H1 (cell line): Measurements from ENCODE around the gene UBE2Q2. TPM values are rescaled to one million over a fixed set of nuclear protein-coding genes. Genes with fewer than 3 reads are reported as not detected.

ENCODE experiments used
- CTCF ChIA-PET: fragments of 300-600 bp; sonication (Branson Sonifier 250); formaldehyde crosslinking; loops from one replicate; lab custom pipeline; 2021; ENCODE audit not compliant: partially characterized antibody; lab: Charles Lee
- POLR2A ChIA-PET: fragments of 300-600 bp; sonication (Branson Sonifier 250); formaldehyde crosslinking; loops from one replicate; lab custom pipeline; 2021; ENCODE audit warnings: inconsistent platforms; ENCODE audit not compliant: partially characterized antibody; lab: Charles Lee
- DNase-seq, 2 experiments: peaks; one replicate each; pipeline versions ENCODE4 v3.0.0 to v3.0.0-alpha.2; 2010 to 2022; ENCODE audit warnings: low spot score in 2 of 2, low read depth in 1 of 2, mixed read lengths in 1 of 2
- FAIRE-seq: peaks from 2 replicates; lab custom pipeline; 2011; peaks lifted over from hg19 to GRCh38; lab: Jason Lieb, UNC
- H2AFZ ChIP-seq: 2 replicates; pipeline ENCODE4 v1.8.1; 2012; ENCODE audit warnings: low read length, inconsistent platforms
- H2AK5ac ChIP-seq: 2 replicates; pipeline ENCODE4 v1.6.1; 2013; ENCODE audit warnings: low read depth, low read length
- H2BK120ac ChIP-seq: replicated peaks from 2 replicates; pipeline ENCODE3; 2013; ENCODE audit warnings: low read depth, low read length, inconsistent platforms
- H2BK12ac ChIP-seq: 2 replicates; pipeline ENCODE4 v1.6.1; 2013; ENCODE audit warnings: low read depth, low read length
- H2BK15ac ChIP-seq: 2 replicates; pipeline ENCODE4 v1.6.1; 2013; ENCODE audit warnings: low read length
- H2BK20ac ChIP-seq: 2 replicates; pipeline ENCODE4 v1.6.1; 2013; ENCODE audit warnings: low read length
- H2BK5ac ChIP-seq: 2 replicates; pipeline ENCODE4 v1.6.1; 2013; ENCODE audit warnings: low read depth, low read length
- H3K14ac ChIP-seq: 2 replicates; pipeline ENCODE4 v1.6.1; 2013; ENCODE audit warnings: inconsistent platforms; ENCODE audit not compliant: insufficient read length
- H3K18ac ChIP-seq: 2 replicates; pipeline ENCODE4 v1.6.1; 2013; ENCODE audit warnings: low read length; ENCODE audit errors: extremely low read depth
- H3K23ac ChIP-seq: 2 replicates; pipeline ENCODE4 v1.6.1; 2013; ENCODE audit warnings: inconsistent platforms; ENCODE audit not compliant: insufficient read length
- H3K23me2 ChIP-seq: 2 replicates; pipeline ENCODE4 v1.6.1; 2013; ENCODE audit warnings: low read depth, low read length
- H3K27ac ChIP-seq: 2 replicates; pipeline ENCODE4 v1.6.1; 2011; ENCODE audit warnings: low read depth, low read length, inconsistent platforms
- H3K27me3 ChIP-seq, 4 experiments: replicated peaks in 1 of 4; 1 replicate in 1 of 4; 2 replicates in 3 of 4; pipeline versions ENCODE4 v1.6.1 to v1.8.1; 2011 to 2013; ENCODE audit warnings: low read length in 3 of 4, mild to moderate bottlenecking in 3 of 4, inconsistent platforms in 2 of 4, mixed read lengths in 2 of 4, moderate library complexity in 1 of 4; ENCODE audit not compliant: control insufficient read depth in 3 of 4, insufficient read depth in 3 of 4; ENCODE audit errors: extremely low read depth in 1 of 4
- H3K36me3 ChIP-seq, 4 experiments: 2 replicates each; pipeline versions ENCODE4 v1.6.1 to v1.8.1; 2011 to 2013; ENCODE audit warnings: mild to moderate bottlenecking in 4 of 4, low read length in 3 of 4, moderate library complexity in 2 of 4, control low read depth in 1 of 4, inconsistent platforms in 1 of 4; ENCODE audit not compliant: insufficient read depth in 4 of 4, control insufficient read depth in 2 of 4
- H3K4ac ChIP-seq: replicated peaks from 2 replicates; pipeline ENCODE3; 2013; ENCODE audit warnings: low read length, low read depth, mixed read lengths, inconsistent platforms; ENCODE audit not compliant: insufficient read length
- H3K4me1 ChIP-seq, 4 experiments: replicated peaks in 1 of 4; 1 replicate in 1 of 4; 2 replicates in 3 of 4; pipeline versions ENCODE4 v1.6.1 to v1.8.1; 2011 to 2013; ENCODE audit warnings: low read length in 3 of 4, inconsistent platforms in 2 of 4, mixed read lengths in 1 of 4; ENCODE audit not compliant: insufficient read depth in 4 of 4, control insufficient read depth in 3 of 4
- H3K4me2 ChIP-seq, 2 experiments: 2 replicates each; pipeline versions ENCODE4 v1.6.1 to v1.8.1; 2011 to 2013; ENCODE audit warnings: low read depth in 2 of 2, low read length in 2 of 2, control low read depth in 1 of 2, inconsistent platforms in 1 of 2, mild to moderate bottlenecking in 1 of 2; ENCODE audit not compliant: insufficient read depth in 1 of 2
- H3K4me3 ChIP-seq, 4 experiments: fragments of 200-600, 300-600 bp in 1 of 4; sonication (generic), shearing (Covaris generic), sonication (Bioruptor Twin) in 1 of 4; 2 replicates each; pipeline versions ENCODE4 v1.5.1 to v1.8.1; 2011 to 2016; ENCODE audit warnings: low read length in 4 of 4, low read depth in 3 of 4, control low read depth in 2 of 4, inconsistent platforms in 2 of 4, mild to moderate bottlenecking in 2 of 4, mixed read lengths in 1 of 4, moderate library complexity in 1 of 4; ENCODE audit not compliant: insufficient read depth in 2 of 4; ENCODE audit errors: extremely low read depth in 1 of 4
- H3K56ac ChIP-seq: replicated peaks from 2 replicates; pipeline ENCODE3; 2013; ENCODE audit warnings: low read depth, mild to moderate bottlenecking, mixed read lengths, low read length, inconsistent platforms; ENCODE audit not compliant: insufficient read length
- H3K79me1 ChIP-seq: 2 replicates; pipeline ENCODE4 v1.6.1; 2013; ENCODE audit warnings: low read depth, low read length, control low read depth
- H3K79me2 ChIP-seq, 2 experiments: 2 replicates each; pipeline versions ENCODE4 v1.6.1 to v1.8.1; 2012 to 2013; ENCODE audit warnings: low read length in 2 of 2, mild to moderate bottlenecking in 2 of 2, inconsistent platforms in 1 of 2; ENCODE audit not compliant: insufficient read depth in 2 of 2, control insufficient read depth in 1 of 2
- H3K9ac ChIP-seq, 4 experiments: replicated peaks in 1 of 4; 1 replicate in 1 of 4; 2 replicates in 3 of 4; pipeline versions ENCODE4 v1.6.1 to v1.8.1; 2011 to 2013; ENCODE audit warnings: low read depth in 3 of 4, low read length in 3 of 4, control low read depth in 2 of 4, mild to moderate bottlenecking in 2 of 4, moderate library complexity in 2 of 4, inconsistent platforms in 1 of 4; ENCODE audit errors: extremely low read depth in 1 of 4
- H3K9me3 ChIP-seq, 2 experiments: 2 replicates each; pipeline versions ENCODE4 v1.6.1 to v1.8.1; 2012 to 2013; ENCODE audit warnings: mild to moderate bottlenecking in 2 of 2, moderate library complexity in 2 of 2, control low read depth in 1 of 2, inconsistent platforms in 1 of 2, low read depth in 1 of 2, low read length in 1 of 2, mixed read lengths in 1 of 2; ENCODE audit not compliant: insufficient read depth in 2 of 2
- H4K20me1 ChIP-seq, 2 experiments: replicated peaks in 1 of 2; 2 replicates each; pipeline versions ENCODE3 to v1.8.1; 2011 to 2013; ENCODE audit warnings: inconsistent platforms in 2 of 2, low read length in 2 of 2, mild to moderate bottlenecking in 1 of 2; ENCODE audit not compliant: insufficient read depth in 2 of 2, control insufficient read depth in 1 of 2
- H4K5ac ChIP-seq: 2 replicates; pipeline ENCODE4 v1.6.1; 2013; ENCODE audit warnings: low read length, low read depth, mixed read lengths, inconsistent platforms; ENCODE audit not compliant: insufficient read length
- H4K8ac ChIP-seq: 2 replicates; pipeline ENCODE4 v1.8.0; 2013; ENCODE audit warnings: mild to moderate bottlenecking, moderate library complexity, low read length, inconsistent platforms; ENCODE audit not compliant: insufficient read depth; ENCODE audit errors: extremely low read depth
- H4K91ac ChIP-seq: replicated peaks from 2 replicates; pipeline ENCODE3; 2013; ENCODE audit warnings: low read length, mixed read lengths, inconsistent platforms; ENCODE audit not compliant: insufficient read length
- BCL11A ChIP-seq, 2 experiments: IDR thresholded peaks; one replicate each; pipeline ENCODE4 v1.6.1; 2011; ENCODE audit warnings: low read depth in 2 of 2, low read length in 2 of 2, mild to moderate bottlenecking in 2 of 2
- CHD2 ChIP-seq: IDR thresholded peaks from 2 replicates; pipeline ENCODE4 v1.6.1; 2012; ENCODE audit warnings: low read length, improper control_type of control experiment
- GTF2F1 ChIP-seq: IDR thresholded peaks from 2 replicates; pipeline ENCODE4 v1.6.1; 2012; ENCODE audit warnings: low read depth, low read length, improper control_type of control experiment, borderline replicate concordance
- HDAC6 ChIP-seq: IDR thresholded peaks from one replicate; pipeline ENCODE4 v1.7.1; 2012; ENCODE audit warnings: low read depth, mild to moderate bottlenecking, inconsistent platforms, low read length, moderate library complexity
- SRF ChIP-seq: IDR thresholded peaks from 2 replicates; pipeline ENCODE4 v1.6.1; 2011; ENCODE audit warnings: mild to moderate bottlenecking, low read depth, low read length, moderate library complexity
- TBP ChIP-seq: IDR thresholded peaks from 2 replicates; pipeline ENCODE4 v1.6.1; 2011; ENCODE audit warnings: low read depth, low read length, improper control_type of control experiment
- ZNF274 ChIP-seq: IDR thresholded peaks from 2 replicates; pipeline ENCODE4 v1.7.0; 2012; ENCODE audit warnings: low read length, borderline replicate concordance; ENCODE audit errors: extremely low read depth
- WGBS, 2 experiments: shearing (Covaris generic) in 1 of 2; methylation state at CpG; one replicate each; pipeline versions ENCODE4 v1.1.6 to v1.1.7; 2013 to 2015; ENCODE audit warnings: low lambda C conversion rate in 2 of 2, mixed read lengths in 2 of 2, inconsistent platforms in 1 of 2, low coverage in 1 of 2, missing lambda C conversion rate in 1 of 2; ENCODE audit not compliant: insufficient replicate concordance in 2 of 2, insufficient coverage in 1 of 2, insufficient read length in 1 of 2; ENCODE audit errors: extremely low coverage in 1 of 2, missing lambda C conversion rate in 1 of 2; 5-methylcytosine and 5-hydroxymethylcytosine counted together
- polyA plus RNA-seq, 7 experiments: library from polyadenylated mRNA; depleted of rRNA in 3 of 7; stranded (reverse) in 5 of 7; unstranded in 2 of 7; fragments of >200 nt in 5 of 7; fragments of 200-250 nt in 2 of 7; gene quantifications; 1 replicate in 5 of 7; 2 replicates in 1 of 7; 4 replicates in 1 of 7; pipeline versions ENCODE4 v1.2.1 to v1.2.3, GENCODE V29; 2011 to 2013; ENCODE audit warnings: missing spikeins in 2 of 7, mixed read lengths in 2 of 7
- total RNA-seq: library from RNA; stranded (reverse); fragmentation: NEBNext Ultra II Directional; extraction: Animal tissue kit (Norgen Biotek cat#: 25700); gene quantifications from 2 replicates; pipeline ENCODE4 v1.2.1, GENCODE V29; 2021

UBE2Q2 gene
- total and polyA plus RNA-seq, 2 of the 8 experiments (the other 6 are each of a cell fraction or from before 2014, with no cell fraction given) = 10.1 to 22.7 TPM

DNA sequence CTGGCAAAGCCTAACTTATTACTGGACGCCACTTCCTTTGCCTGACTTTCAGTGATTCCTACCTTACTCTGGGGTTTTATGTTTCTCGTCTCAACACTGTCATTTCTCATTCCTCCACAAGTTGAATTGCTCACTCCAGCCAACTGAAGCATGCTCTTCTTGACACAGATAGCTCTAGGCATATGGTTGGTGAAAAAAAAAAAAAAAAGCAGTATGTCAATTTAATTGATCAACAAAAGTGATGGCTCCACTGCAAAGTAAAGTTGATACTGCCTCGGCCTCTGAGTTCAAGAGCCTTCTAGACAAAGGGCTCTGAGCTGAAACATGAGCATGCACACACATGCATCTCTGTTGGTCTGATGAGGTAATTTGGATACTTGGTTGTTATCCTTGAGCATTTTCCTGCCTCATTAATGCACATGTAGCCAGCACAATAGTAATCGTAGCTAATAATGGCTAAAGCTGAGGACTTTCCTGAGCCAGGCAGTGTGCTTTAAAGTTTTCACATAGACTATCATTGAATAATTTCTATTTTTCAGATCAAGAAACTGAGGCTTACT is 21.4 kb upstream of the UBE2Q2 start:
- Histone ChIP-seq H4K8ac (no peak overlapping the region), H3K18ac (no peak overlapping the region), H3K4ac (no peak overlapping the region), H4K20me1 (no peaks in the 10 kb centered on the region), H3K14ac (no peak overlapping the region), H2BK5ac (no peak overlapping the region), H3K36me3 (no peaks in the 10 kb centered on the region), H3K23ac (no peak overlapping the region), H3K27me3 (no peaks in the 10 kb centered on the region), H3K79me1 (no peaks in the 10 kb centered on the region), H3K9ac (no peak overlapping the region), H3K4me2 (no peak overlapping the region), H3K4me3 (no peak overlapping the region), H2AFZ (no peak overlapping the region), H3K23me2 (no peaks in the 10 kb centered on the region), H3K4me1 (peaks cover 5 to 14% (median 7%) of the 10 kb centered on the region in 4 experiments), H4K91ac (no peak overlapping the region), H4K5ac (no peak overlapping the region), H2AK5ac (no peak overlapping the region; the same call in 1 of the 2 replicates), H3K27ac (no peak overlapping the region), H2BK20ac (no peak overlapping the region), H3K9me3 (no peaks in the 10 kb centered on the region), H2BK12ac (no peak overlapping the region), H2BK15ac (no peak overlapping the region), H3K56ac (no peak overlapping the region), H2BK120ac (no peak overlapping the region), H3K79me2 (no peaks in the 10 kb centered on the region)
- CTCF ChIA-PET = interaction anchor here (0.6 to 3.9 kb wide), 14 partner anchors 9 to 1370 kb away, joined by 3 to 29 read pairs (median 4); no protein-coding TSS in a partner anchor
- TF ChIP-seq BCL11A (IDR thresholded peaks at IDR 0.05; ENCODE audit: low read depth in 2 of 2, low read length in 2 of 2) (no peak), ZNF274 (no peak), HDAC6 (no peak), GTF2F1 (no peak), SRF (no peak), TBP (no peak), CHD2 (no peak)
- 84% methylated on average over 4 of the region's 4 CpGs; no CpG with 5 or more reads in 1 of the 2 experiments for WGBS, 2 experiments
- DNase-seq = no peak
- POLR2A ChIA-PET = interaction anchor here (0.7 to 3.1 kb wide), 4 partner anchors 12 to 87 kb away, joined by 3 to 20 read pairs (median 4); partner anchors contain the start of gene UBE2Q2
- no peak for FAIRE-seq
